ENCODE results near the gene SACS.

GRCh38 chr13:23350009-23350408, 83.5 kb downstream of the SACS start:
- no peak for TF ChIP-seq POLR2AphosphoS5 (IDR thresholded peaks at IDR 0.05; ENCODE audit: low read depth, low read length)
- TF ChIP-seq, protein P1, sequence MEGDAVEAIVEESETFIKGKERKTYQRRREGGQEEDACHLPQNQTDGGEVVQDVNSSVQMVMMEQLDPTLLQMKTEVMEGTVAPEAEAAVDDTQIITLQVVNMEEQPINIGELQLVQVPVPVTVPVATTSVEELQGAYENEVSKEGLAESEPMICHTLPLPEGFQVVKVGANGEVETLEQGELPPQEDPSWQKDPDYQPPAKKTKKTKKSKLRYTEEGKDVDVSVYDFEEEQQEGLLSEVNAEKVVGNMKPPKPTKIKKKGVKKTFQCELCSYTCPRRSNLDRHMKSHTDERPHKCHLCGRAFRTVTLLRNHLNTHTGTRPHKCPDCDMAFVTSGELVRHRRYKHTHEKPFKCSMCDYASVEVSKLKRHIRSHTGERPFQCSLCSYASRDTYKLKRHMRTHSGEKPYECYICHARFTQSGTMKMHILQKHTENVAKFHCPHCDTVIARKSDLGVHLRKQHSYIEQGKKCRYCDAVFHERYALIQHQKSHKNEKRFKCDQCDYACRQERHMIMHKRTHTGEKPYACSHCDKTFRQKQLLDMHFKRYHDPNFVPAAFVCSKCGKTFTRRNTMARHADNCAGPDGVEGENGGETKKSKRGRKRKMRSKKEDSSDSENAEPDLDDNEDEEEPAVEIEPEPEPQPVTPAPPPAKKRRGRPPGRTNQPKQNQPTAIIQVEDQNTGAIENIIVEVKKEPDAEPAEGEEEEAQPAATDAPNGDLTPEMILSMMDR (IDR thresholded peaks at IDR 0.05), result no peak
- TF ChIP-seq REST (IDR thresholded peaks at IDR 0.05; ENCODE audit: insufficient read depth in 1 of 2, low read depth in 2 of 2, low read length in 1 of 2), result no peak

Measured in Panc1 (cell line).